HCT116 (cell line): ENCODE results near the gene TEX10. TPM values are rescaled to one million over a fixed set of nuclear protein-coding genes. Genes with fewer than 3 reads are reported as not detected.

ENCODE experiments used
- ATAC-seq: fragments of 200-7000 bp; cut with Tn5 transposase; 2 replicates; pipeline ENCODE4 v1.9.1; 2020; ENCODE audit warnings: mild to moderate bottlenecking, moderate library complexity
- BruUV-seq: library from RNA; stranded (reverse); fragments of 400-500 nt; replicated peaks from 2 replicates; lab custom pipeline; 2021; lab: Mats Ljungman, UMichigan
- CTCF ChIA-PET: fragments of 300-600 bp; sonication (Branson Sonifier 250); formaldehyde crosslinking; loops from one replicate; lab custom pipeline; 2021; ENCODE audit warnings: antibody characterized with exemption; lab: Charles Lee
- POLR2A ChIA-PET: fragments of 300-600, 350-600 bp; sonication (Branson Sonifier 250); formaldehyde crosslinking; loops from one replicate; lab custom pipeline; 2021; ENCODE audit warnings: antibody characterized with exemption; lab: Charles Lee
- RAD21 ChIA-PET, 2 experiments: fragments of 300-600 bp; sonication (Branson Sonifier 250); formaldehyde crosslinking; loops; one replicate each; lab custom pipeline; 2023; ENCODE audit warnings: low total read pairs in 2 of 2; ENCODE audit not compliant: uncharacterized antibody in 2 of 2, unreplicated experiment in 2 of 2, low non-redundant PET in 1 of 2; lab: Charles Lee
- DNase-seq: peaks from one replicate; pipeline ENCODE4 v3.0.0-alpha.2; 2010; ENCODE audit warnings: low read depth, low spot score
- H2AFZ ChIP-seq: fragments of 200-600 bp; shearing (Covaris generic), sonication (generic); 2 replicates; pipeline ENCODE4 v1.6.1; 2017; ENCODE audit warnings: low read depth, mixed run types, mixed read lengths, antibody characterized with exemption, low read length; ENCODE audit not compliant: poor library complexity, severe bottlenecking
- H3K27ac ChIP-seq: 2 replicates; pipeline ENCODE4 v1.5.1; 2012; ENCODE audit warnings: low read depth, low read length
- H3K27me3 ChIP-seq: fragments of 200-600 bp; sonication (generic); 2 replicates; pipeline ENCODE4 v1.6.1; 2016; ENCODE audit warnings: mixed run types, low read length, mixed read lengths; ENCODE audit not compliant: insufficient read depth
- H3K36me3 ChIP-seq, 2 experiments: fragments of 200-500 bp in 1 of 2; fragments of 200-600 bp in 1 of 2; sonication (Bioruptor generic) in 1 of 2; sonication (generic) in 1 of 2; 2 replicates each; pipeline versions ENCODE4 v1.5.1 to v1.6.1; 2014 to 2016; ENCODE audit warnings: low read length in 2 of 2, inconsistent platforms in 1 of 2, mixed read lengths in 1 of 2, mixed run types in 1 of 2; ENCODE audit not compliant: insufficient read depth in 2 of 2, control insufficient read depth in 1 of 2
- H3K4me1 ChIP-seq, 2 experiments: fragments of 200-600 bp in 1 of 2; sonication (generic) in 1 of 2; 2 replicates each; pipeline versions ENCODE4 v1.5.1 to v1.6.1; 2012 to 2017; ENCODE audit warnings: low read length in 2 of 2, inconsistent platforms in 1 of 2, mild to moderate bottlenecking in 1 of 2, mixed read lengths in 1 of 2, mixed run types in 1 of 2, moderate library complexity in 1 of 2; ENCODE audit not compliant: insufficient read depth in 2 of 2, control insufficient read depth in 1 of 2
- H3K4me2 ChIP-seq: fragments of 200-600 bp; sonication (generic); 2 replicates; pipeline ENCODE4 v1.6.1; 2017; ENCODE audit warnings: mixed run types, low read length, mixed read lengths
- H3K4me3 ChIP-seq, 2 experiments: fragments of 200-600 bp in 1 of 2; sonication (generic) in 1 of 2; replicated peaks in 1 of 2; 2 replicates each; pipeline ENCODE4 v1.5.1; 2011 to 2016; ENCODE audit warnings: low read length in 2 of 2, control low read depth in 1 of 2, low read depth in 1 of 2, mild to moderate bottlenecking in 1 of 2, mixed read lengths in 1 of 2, mixed run types in 1 of 2
- H3K79me2 ChIP-seq: fragments of 200-600 bp; sonication (generic); 2 replicates; pipeline ENCODE4 v1.6.1; 2017; ENCODE audit warnings: mild to moderate bottlenecking, mixed run types, low read length, moderate library complexity, mixed read lengths; ENCODE audit not compliant: insufficient read depth
- H3K9ac ChIP-seq: fragments of 200-600 bp; sonication (generic); 2 replicates; pipeline ENCODE4 v1.6.1; 2016; ENCODE audit warnings: low read length, mixed read lengths
- H3K9me2 ChIP-seq: fragments of 200-600 bp; sonication (generic), shearing (Covaris generic); 2 replicates; pipeline ENCODE4 v1.6.1; 2017; ENCODE audit warnings: mixed run types, mild to moderate bottlenecking, moderate library complexity; ENCODE audit not compliant: insufficient read depth
- H3K9me3 ChIP-seq, 2 experiments: fragments of 200-500 bp in 1 of 2; fragments of 200-600 bp in 1 of 2; sonication (Bioruptor generic) in 1 of 2; sonication (generic) in 1 of 2; 2 replicates each; pipeline ENCODE4 v1.6.1; 2014 to 2017; ENCODE audit warnings: low read length in 2 of 2, mixed read lengths in 2 of 2, inconsistent platforms in 1 of 2, low read depth in 1 of 2, mild to moderate bottlenecking in 1 of 2, mixed run types in 1 of 2, moderate library complexity in 1 of 2; ENCODE audit not compliant: control insufficient read depth in 1 of 2, insufficient read depth in 1 of 2
- H4K20me1 ChIP-seq: fragments of 200-600 bp; sonication (generic), shearing (Covaris generic); 2 replicates; pipeline ENCODE4 v1.6.1; 2017; ENCODE audit warnings: mixed run types, mild to moderate bottlenecking, moderate library complexity; ENCODE audit not compliant: insufficient read depth
- ATF3 ChIP-seq: IDR thresholded peaks from 2 replicates; pipeline ENCODE4 v1.6.1; 2012
- CBX3 ChIP-seq: IDR thresholded peaks from 2 replicates; pipeline ENCODE4 v1.6.1; 2012; ENCODE audit warnings: low read depth
- CEBPB ChIP-seq: IDR thresholded peaks from 2 replicates; pipeline ENCODE4 v1.6.1; 2012; ENCODE audit warnings: low read depth
- EGR1 ChIP-seq: IDR thresholded peaks from 2 replicates; pipeline ENCODE4 v1.6.1; 2012; ENCODE audit warnings: low read depth
- ELF1 ChIP-seq: IDR thresholded peaks from 2 replicates; pipeline ENCODE4 v1.6.1; 2012; ENCODE audit warnings: low read depth, borderline replicate concordance
- EZH2 ChIP-seq: fragments of 200-600 bp; sonication (generic); IDR thresholded peaks from 2 replicates; pipeline ENCODE4 v1.6.1; 2017; ENCODE audit warnings: antibody characterized with exemption, mixed run types
- FOSL1 ChIP-seq: IDR thresholded peaks from 2 replicates; pipeline ENCODE4 v1.6.1; 2012; ENCODE audit warnings: low read depth
- MAX ChIP-seq: IDR thresholded peaks from 2 replicates; pipeline ENCODE4 v1.6.1; 2012
- POLR2AphosphoS5 ChIP-seq: IDR thresholded peaks from 2 replicates; pipeline ENCODE4 v1.6.1; 2011; ENCODE audit warnings: mild to moderate bottlenecking, low read depth, low read length, moderate library complexity
- REST ChIP-seq: IDR thresholded peaks from 2 replicates; pipeline ENCODE4 v1.6.1; 2012; ENCODE audit warnings: low read depth
- SP1 ChIP-seq: IDR thresholded peaks from 2 replicates; pipeline ENCODE4 v1.6.1; 2012; ENCODE audit warnings: low read depth
- SRF ChIP-seq: IDR thresholded peaks from 2 replicates; pipeline ENCODE4 v1.6.1; 2012; ENCODE audit warnings: low read depth
- YY1 ChIP-seq: IDR thresholded peaks from 2 replicates; pipeline ENCODE4 v1.6.1; 2011; ENCODE audit warnings: low read length, low read depth, moderate library complexity, mild to moderate bottlenecking; ENCODE audit not compliant: insufficient replicate concordance; ENCODE audit errors: extremely low read depth
- ZBTB33 ChIP-seq: IDR thresholded peaks from 2 replicates; pipeline ENCODE4 v1.6.1; 2011; ENCODE audit warnings: mild to moderate bottlenecking, low read length, moderate library complexity; ENCODE audit not compliant: insufficient replicate concordance; ENCODE audit errors: extremely low read depth
- ZFX ChIP-seq: fragments of 450-650 bp; IDR thresholded peaks from 2 replicates; pipeline ENCODE4 v1.6.1; 2017
- ZNF274 ChIP-seq: fragments of 200-500 bp; sonication (Bioruptor generic); IDR thresholded peaks from 2 replicates; pipeline ENCODE4 v1.6.1; 2014; ENCODE audit warnings: mild to moderate bottlenecking, low read depth, low read length, inconsistent platforms
- intact Hi-C: fragments of 100-400 bp; cut with micrococcal nuclease; formaldehyde crosslinking; loops from 2 replicates; pipeline ENCODE4 v1.10.0; 2022
- total RNA-seq: library from RNA; stranded (reverse); gene quantifications from one replicate; pipeline ENCODE4 v1.2.1, GENCODE V29; 2021; ENCODE audit not compliant: unreplicated experiment

TEX10 gene
- total RNA-seq, 1 experiment from 2014 or later = 53.0 TPM

GRCh38 chr9:100295240-100295639 is 57.5 kb downstream of the TEX10 start:
- RAD21 ChIA-PET = no interaction called here
- no peak overlapping the region for H3K4me3 ChIP-seq
- no peaks in the 10 kb centered on the region for H4K20me1 ChIP-seq
- DNase-seq = no peak
- H3K36me3 ChIP-seq = peaks cover 7 to 10% of the 10 kb centered on the region in 2 experiments; a peak in 2 of 4 replicates
- CTCF ChIA-PET = no interaction called here
- H3K9me3 ChIP-seq = no peaks in the 10 kb centered on the region
- no peaks in the 10 kb centered on the region for H3K27me3 ChIP-seq
- no peak overlapping the region for H2AFZ ChIP-seq
- no TSS peak for BruUV-seq
- H3K4me2 ChIP-seq = no peak overlapping the region
- intact Hi-C loops = no loop called here
- no peak for ATAC-seq
- no peaks in the 10 kb centered on the region for H3K9me2 ChIP-seq
- peaks cover 6% of the 10 kb centered on the region for H3K79me2 ChIP-seq
- TF ChIP-seq SP1 (no peak), YY1 (no peak), SRF (no peak), EGR1 (no peak), ZBTB33 (no peak), CBX3 (no peak), REST (no peak), POLR2AphosphoS5 (no peak), ZNF274 (no peak), FOSL1 (no peak), EZH2 (no peak), ZFX (no peak), ATF3 (no peak), CEBPB (no peak), ELF1 (no peak), MAX (no peak)
- H3K4me1 ChIP-seq = no peaks in the 10 kb centered on the region
- POLR2A ChIA-PET = no interaction called here
- H3K27ac ChIP-seq = no peak overlapping the region
- no peak overlapping the region for H3K9ac ChIP-seq
